Measurements from ENCODE around the gene SEBOX.

Gene SEBOX, protein sequence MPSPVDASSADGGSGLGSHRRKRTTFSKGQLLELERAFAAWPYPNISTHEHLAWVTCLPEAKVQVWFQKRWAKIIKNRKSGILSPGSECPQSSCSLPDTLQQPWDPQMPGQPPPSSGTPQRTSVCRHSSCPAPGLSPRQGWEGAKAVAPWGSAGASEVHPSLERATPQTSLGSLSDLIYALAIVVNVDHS

DNA sequence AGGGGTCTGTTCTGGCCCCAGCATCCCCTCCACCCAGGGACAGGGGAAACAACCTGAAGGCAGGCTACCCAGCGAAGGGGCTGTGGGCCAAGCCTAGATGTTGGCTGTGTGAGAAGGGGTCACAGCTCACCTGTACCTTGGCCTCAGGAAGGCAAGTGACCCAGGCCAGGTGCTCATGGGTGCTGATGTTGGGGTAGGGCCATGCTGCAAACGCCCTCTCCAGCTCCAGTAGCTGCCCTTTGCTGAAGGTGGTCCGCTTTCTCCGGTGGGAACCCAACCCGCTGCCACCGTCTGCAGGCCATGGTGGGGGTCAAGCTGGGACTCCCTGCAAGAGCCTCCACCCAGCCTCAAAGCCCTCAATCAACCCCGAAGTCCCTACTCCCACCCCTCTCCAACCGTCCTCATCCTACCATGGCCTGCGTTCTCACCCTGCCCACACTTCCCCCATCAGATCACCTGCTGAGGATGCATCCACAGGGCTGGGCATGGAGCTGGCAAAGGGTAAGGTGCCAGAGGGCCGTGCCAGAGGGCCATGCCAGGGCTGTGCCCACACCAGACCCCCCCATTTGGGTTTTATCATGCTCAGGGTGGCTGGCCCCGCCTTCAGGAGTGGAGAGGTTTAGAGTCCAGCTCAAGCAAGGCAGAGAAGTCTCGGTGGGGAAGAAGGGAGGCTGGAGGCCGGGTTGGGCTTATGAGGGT lies at the start of gene SEBOX:
Gene SEBOX (minus strand): TSS at position 535 of the 699 bp plus-strand sequence. CDS start 48 bp downstream, at position 487.
- DNase-seq: no peak

DNA sequence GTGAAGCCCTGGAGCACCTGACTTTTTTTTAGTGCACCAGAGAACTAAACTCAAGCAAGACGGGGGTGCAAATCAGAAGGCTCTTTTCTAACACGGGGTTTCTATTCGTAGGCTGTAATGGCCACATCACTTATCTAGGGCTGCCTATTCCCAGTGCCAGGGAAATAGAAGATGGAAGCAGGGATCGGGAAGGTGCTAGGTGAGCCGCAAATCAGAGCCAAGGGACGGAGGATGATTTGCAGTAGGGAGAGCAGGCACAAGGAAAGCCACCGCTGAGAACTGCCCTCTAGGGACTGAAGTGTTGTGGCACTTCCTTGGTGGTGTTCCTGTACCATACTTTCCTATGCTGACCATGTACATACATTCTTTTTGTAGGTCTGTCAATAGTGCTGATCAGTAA lies 48.8 kb upstream of the SEBOX start:
- DNase-seq: no peak

DNA sequence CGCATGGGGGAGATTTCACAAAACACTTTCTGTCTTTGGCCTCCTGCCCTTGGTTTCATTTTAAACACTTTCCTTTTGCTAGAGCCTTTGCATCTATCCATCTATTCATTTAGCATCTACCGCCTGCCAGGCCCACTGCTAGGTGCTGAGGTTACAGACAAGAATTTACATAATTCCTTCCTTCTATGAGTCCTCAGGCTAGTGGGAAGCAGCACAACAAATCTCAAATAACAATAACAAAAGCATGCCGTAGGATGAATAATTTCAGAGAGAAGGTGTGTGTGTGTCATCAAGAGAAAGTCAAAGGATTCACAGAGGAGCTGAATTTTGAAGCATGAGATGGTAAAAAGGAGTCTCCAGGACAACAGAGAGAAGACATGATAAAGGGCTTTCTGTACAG lies 47.1 kb upstream of the SEBOX start:
- DNase-seq: no peak

DNA sequence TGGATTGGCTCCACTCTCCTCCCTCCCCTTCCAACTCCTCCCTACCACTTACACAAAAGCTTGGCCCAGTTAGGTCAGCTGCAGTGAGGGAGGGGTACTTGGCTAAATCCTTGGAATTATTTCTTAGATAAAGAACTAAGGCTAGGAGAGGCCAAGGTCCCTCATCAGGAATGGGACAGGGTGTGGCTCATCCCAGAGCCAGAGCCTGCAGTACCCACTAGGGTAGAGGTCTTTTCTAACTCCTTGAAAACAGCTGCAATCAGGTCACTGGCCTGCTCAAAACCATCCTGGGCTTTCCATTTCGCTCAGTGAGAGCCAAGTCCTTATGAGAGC lies 42.9 kb upstream of the SEBOX start:
- DNase-seq: no peak

DNA sequence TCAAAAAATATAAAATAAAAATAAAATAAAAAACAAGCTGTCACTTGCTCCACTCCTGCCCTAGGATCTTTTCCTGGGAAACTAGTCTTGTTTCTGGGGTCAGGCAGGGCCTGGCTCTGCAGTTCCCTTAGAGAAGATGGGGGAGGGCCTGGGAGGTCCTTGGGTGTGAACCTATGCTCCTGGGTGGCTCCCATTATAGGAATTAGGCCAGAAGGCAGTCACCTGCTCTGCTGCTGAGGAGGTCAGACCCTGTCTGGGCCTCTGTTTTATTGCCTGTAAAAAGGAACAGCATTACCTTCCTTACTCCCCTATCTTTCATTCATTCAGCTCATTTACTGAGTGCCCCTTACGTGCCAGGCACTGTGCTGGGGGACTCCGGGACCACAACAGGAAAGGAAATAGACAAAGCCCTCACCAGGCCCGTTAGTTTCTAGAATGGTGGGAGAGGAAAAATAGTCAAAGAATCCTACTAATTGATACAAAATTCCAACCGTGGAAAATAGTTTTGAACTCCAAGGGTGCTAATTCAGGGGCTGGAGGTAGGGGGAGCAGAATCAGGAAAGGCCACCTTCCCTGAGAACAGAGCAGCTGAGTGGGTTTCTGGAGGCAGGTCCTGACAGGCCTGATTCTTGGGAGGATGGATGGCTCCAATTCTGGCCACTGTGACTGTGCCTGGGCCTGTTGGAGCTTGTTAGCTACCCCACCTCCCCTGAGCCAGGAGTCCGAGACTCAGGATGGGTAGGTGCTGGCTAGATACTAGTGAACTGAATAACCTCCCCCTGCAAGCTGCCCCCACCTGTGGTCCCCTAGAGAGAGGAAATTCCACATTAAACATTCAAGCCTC lies 42.4 kb upstream of the SEBOX start:
- DNase-seq: peak; percentile 99

DNA sequence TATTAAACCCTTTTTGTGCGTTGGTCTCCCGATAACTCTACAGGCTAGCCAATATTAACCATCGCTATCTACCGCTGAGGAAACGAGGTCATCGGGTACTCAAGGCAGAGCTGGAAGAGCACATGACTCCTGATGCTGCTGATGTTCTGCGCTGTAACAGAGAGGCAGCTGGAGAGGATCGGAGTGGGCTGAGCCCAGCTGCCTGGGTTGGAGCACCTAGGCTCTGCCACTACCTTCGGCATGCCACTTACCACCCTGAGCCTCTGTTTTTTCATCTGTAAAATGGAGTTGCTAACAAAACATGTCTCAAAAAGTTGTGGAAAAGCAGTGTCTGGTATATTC lies 41.4 kb upstream of the SEBOX start:
- DNase-seq: peak; percentile 85

DNA sequence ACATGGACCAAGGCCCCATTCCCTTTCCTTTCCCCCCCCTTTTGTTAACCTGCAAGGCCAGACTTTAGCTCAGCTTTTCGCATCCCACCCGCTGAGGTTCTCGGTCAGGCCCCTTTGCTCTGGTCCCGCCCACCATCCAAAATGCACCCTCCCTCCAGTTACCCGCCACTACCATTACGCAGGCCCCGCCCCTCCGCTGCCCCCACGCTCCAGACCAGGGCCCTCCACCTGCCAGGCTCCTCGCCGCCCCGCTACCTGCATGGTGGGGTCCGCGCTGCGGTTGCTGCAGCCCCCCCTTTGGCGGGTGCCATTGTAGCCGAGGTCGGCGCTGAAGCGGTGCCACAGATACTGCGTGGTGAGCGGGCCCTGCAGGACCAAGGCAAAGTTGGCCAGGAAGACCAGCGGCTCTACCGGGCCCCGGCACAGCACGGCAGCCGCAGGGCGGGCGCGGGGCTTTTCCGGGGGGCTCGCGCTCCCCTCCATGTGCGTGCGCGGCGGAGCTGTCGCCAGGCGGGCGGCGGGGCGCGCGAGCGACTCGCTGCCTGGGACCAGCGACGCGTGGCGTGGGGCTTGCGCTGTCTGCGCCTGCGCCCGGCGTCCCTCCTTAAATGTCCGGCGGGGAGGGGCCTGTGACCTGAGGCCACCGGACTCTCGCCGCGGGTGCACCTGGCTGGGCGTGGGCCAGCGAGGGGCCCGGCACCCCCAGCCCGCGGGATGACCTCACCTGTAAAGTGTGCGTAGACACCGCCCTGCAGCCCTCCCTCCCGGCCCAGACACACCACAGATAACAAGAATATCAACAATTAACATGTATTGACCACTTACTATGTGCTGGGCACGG lies 40.9 kb upstream of the SEBOX start, which contains the start of gene SLC46A1:
Gene SLC46A1 (minus strand): TSS at position 581 of the 841 bp plus-strand sequence. CDS start 98 bp downstream, at position 483.
- peak; percentile 92 for DNase-seq

DNA sequence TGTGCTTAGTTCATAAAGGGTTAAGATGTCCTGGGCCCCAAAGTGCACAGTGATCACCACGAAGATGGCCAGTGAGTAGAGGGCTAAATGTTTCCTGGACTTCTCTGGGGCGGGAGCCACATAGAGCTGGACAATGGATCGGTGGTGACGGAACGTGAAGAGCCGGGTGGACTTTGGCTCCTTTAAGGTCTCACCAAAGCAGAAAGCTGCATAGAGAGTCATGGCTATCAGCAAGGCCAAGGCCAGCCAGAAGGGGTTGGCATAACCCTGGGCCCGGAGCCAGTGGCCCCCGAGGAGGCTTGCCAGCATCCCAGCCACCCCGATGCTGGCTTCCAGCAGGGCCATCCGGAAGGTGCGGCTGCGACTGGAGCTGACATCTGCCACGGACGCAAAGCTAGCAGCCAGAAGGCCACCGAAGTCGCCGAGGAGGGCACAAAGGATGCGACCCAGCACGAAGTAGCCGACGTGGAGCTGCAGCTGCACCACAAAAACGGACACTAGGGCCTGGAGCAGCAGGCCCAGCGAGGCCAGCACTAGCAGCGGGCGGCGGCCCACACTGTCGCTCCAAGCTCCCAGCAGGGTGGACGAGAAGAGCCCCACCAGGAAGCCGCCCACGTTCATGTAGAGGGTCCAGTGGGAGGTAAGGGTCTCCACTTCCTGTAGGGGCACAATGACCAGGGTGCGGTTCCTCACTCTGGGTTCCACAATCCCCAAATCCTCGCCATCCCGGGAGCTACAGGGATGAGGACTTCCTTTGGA lies 40.0 kb upstream of the SEBOX start:
- peak; percentile 67 for DNase-seq

DNA sequence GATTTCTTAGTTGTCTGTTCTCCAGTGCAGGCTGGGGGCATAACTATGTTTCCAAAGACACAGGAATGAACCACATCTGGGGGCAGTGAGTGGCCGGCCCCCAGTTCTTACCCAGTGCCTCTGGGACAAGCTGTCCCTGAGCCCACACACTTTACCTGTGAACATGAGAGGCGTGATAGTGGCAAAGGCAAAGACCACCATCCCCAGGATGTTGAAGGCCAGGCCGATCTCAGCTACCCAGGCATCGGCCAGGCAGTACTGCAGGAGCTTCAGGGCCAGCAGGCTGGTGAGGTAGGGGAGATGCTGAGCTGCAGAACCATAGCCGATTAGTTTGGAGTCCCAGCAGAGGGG lies 39.4 kb upstream of the SEBOX start:
- no peak for DNase-seq

DNA sequence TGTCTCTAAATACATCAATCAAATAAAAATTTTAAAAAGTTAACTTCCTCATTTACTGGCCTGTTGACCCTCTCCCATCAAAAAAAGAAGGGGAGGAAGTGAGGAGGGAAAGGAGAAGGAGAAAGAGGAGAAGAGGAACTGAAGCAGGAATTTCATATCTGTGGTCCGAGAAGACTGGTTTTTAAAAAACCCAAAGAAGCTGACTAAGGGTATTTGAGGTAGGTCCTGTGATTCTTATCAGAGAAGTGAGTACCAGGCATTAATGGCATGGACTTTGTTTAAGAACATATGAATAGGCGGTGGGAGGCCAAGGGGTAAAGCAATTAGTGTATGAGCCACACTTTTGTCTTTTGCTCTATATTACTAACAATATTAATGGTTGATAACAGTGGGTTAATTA lies 39.0 kb upstream of the SEBOX start:
- no peak for DNase-seq

DNA sequence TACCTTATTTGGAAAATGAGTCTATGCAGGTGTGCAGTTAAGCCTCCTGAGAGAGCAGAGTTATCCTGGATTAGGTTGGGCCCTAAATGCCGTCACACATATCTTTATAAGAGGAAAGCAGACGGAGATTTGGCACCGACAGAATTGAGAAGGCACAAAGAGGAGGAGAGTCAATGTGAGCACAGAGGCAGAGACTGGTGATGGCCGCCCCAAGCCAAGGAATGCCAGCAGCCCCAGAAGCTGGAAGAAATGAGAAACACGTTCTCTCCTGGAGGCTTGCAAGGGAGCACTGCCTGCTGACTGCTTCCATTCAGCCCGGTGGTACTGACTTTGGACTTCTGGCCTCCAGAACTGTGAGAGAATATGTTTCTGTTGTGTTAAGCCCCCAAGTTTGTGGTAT lies 37.8 kb upstream of the SEBOX start:
- DNase-seq: no peak

DNA sequence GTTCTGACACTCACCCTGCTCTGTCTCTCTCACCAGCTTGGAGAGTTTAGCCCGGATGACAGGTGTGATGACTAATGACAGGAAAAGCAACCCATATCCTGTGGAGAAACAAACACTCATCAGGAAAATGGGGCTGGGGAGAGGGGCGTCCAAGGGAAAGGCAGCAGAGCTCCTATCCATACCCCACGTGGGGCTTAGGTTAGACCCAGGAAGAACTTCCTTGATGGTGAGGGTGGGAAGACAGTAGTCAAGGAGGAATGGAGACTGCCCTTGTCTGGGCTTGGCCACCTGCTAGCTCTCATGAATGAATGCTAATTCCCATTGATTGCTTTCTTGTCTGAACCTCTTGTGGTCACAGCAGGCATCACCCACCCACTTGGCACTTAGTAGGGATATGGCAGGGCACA lies 37.2 kb upstream of the SEBOX start:
- peak; percentile 80 for DNase-seq

DNA sequence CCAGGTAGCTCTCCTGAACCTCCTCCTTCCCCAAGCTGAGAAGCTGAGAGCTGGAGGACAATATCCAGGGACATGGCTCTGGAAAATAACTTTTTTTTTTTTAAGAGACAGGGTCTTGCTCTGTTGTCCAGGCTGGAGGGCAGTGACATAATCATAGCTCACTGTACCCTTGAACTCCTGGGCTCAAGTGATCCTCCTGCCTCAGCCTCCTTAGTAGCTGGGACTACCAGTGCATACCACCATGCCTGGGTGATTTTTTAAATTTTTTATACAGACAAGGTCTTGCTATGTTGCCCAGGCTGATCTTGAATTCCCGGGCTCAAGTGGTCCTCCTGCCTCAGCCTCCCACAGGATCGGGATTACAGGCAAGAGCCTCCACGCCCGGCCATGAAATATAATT lies 34.8 kb upstream of the SEBOX start:
- DNase-seq: no peak

DNA sequence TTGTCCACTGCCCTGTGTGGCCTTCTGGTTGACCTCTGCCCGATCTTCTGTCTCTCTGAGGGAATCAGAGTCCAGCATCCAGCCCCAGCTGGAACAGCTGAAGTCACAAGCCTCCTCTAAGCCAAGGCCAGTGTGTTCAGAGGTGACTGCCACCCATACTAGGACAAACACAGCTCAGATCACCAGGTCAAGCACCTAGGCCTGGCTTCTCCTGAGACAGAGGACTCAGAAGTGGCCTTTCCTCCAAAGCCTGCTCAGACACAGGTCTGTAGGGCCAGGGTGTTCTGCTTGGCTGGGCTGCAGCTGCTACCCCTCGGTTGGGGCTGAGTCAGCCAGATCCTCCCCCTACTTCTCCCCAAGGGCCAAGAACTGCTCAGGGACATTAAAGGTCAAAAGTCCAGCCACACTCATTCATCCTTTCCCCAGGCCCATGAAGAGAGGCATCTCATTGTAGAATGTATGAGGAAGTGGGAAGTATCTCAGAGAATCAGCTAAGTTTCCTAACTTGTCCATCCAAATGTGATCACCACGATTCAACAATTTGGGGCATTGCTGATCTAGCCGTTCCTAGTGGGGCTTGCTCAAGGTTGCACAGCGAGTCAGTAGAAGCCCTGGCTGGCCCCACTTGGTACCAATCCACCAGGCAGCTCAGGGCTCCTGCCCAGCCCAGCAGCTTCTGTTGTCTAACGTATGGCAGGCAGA lies 33.4 kb upstream of the SEBOX start:
- DNase-seq: peak; percentile 38

DNA sequence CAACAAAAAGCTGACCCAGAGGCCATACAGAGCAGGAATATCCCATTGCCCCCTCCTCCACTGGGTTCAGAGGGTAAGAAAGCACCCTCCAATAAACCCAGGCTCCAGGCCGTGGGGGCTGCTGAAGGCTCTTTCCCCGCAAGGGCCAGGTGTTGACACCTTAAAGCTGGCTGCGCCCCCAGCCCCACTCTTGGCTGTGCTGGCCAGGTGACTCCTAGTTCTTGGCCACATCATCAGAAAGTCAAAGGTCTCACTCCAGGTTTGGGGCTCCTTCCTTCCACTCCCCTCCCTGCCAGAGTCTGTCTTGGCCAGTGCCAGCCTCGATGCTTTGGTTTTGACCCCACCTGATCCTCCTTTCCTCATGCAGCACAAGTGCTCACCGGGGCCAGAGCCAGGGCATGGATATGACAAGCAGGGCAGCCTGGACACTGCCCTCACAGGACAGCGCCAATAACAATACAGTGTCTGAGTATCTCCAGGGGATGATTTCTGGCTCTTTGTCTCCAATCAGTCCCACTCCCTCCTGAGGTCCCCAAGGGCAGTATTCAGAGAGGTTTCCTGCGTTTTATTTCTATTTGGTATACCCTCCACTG lies 32.8 kb upstream of the SEBOX start:
- DNase-seq: no peak

DNA sequence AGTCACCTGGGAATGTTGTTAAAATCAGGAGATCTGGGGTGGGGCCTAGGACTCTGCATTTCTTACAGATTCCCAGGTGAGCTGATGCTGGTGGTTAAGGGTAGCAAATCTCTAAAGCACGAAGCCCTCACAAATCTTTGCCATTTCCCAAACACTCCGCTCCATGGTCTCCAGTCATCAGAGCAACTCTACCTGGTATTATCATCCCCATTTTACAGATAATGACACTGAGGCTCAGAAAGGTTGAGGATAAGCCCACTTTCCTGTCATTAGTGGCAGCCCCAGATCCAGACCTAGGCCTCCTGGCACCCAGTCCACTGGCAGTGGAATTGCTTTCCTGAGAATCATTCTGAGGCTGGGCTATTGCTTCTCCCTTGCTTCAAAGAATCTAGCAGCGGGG lies 32.3 kb upstream of the SEBOX start:
- no peak for DNase-seq

DNA sequence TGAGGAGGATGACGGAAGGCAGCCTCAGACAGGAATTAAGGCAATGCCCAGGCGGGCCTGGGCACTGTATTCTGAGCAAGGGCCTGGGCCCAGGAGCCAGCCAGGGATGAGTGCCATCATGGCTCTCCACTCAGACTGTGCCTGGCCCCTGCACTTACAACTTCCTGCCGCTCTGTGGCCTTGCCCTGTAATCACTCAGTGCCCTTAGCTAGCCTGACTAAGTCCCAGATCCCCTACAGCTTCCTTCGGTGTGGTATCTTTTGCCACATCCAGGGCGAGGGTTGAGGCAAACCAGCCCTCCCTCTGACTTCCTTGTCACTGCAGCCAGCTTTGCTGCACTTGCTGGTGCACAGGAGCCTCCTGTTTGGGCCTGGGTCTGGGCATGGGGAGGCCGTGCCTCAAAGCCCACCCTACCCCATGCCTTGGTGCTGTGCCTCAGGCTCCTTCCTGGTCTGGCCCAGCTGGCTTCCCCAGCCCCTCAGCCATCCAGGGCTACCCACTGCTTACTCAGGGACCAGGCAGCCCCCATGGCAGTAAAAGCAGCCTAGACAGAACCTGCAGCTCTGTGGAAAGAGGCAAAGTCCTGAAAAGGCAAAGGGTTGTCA lies 31.7 kb upstream of the SEBOX start:
- DNase-seq: no peak

DNA sequence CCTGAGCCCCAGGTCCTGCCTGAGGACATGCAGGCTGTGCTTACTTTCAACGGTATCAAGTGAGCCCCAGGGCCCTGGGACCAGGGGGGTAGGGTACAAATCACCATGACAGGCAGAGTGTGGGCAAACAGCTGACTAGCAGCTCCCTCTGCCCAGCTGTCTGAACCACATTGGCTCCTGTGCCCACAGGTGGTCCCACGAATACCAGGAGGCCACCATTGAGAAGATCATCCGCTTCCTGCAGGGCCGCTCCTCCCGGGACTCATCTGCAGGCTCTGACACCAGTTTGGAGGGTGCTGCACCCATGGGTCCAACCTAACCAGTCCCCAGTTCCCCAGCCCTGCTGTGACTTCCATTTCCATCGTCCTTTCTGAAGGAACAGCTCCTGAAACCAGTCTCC lies 31.0 kb upstream of the SEBOX start:
- DNase-seq: no peak

DNA sequence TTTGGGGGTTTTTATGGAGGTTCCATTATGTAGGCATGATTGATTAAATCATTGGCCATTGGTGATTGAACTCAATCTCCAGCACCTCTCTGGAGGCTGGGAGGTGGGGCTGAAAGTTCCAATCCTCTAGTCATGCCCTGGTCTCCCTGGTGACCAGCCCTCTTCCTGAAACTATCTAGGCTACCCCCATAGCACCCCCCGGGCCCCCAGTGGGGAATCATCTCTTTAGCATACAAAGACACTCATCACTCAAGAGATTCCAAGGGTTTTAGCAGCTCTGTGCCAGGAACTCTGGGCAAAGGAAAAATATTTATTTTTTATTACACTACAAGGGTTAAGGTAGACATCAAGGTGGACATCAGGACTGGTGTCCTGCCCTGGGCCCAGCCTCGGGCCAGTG lies 30.4 kb upstream of the SEBOX start:
- no peak for DNase-seq

DNA sequence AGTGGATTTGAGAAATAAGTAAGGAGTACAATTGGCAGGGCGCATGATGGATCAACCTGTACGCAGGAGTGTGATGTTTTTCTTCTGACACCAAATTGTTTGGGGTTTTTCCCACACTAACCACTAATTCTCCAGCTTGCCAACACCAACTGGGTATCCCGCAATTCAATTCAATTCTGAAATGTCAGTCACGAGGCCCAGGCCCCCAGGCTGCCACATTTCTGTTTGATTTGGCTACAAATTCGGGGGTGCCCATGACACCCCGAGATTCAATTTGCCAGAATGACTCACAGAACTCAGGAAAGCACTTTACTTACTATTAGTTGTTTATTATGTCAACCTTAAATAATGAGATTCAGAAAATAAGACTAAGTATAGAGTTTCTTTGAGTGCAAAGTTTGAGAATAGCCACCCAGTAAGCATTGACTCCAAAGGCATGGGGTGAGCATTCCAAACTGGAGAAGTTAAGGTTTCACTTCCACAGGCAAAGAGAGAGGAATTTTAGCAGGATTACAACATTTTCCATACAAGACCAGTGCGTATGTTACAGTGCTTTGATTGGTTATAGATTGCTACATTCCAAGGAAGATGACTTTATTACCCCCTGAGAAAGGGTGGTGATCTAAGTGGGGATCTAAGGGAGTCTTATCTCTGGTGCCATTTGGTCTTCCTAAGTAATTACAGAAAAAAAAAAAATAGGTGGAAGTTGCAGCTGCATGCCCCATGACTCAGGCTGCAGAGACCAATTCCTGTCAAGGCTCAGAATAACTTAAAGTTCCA lies 29.5 kb upstream of the SEBOX start:
- no peak for DNase-seq

All from NCI-H69 (cell line).